GM23338 (cell line): ENCODE measurements around the gene LRR1. TPM values are rescaled to one million over a fixed set of nuclear protein-coding genes. Genes with fewer than 3 reads are reported as not detected.

Experiments used
- ATAC-seq: fragments of 200-7000 bp; cut with Tn5 transposase; 3 replicates; pipeline ENCODE4 v1.9.1; 2020
- DNase-seq: peaks from one replicate; pipeline ENCODE4 v3.0.0-alpha.2; 2015; ENCODE audit warnings: low spot score
- H2AFZ ChIP-seq: fragments of 200-600 bp; sonication (generic); 2 replicates; pipeline ENCODE4 v1.8.0; 2016; ENCODE audit warnings: antibody characterized with exemption, mild to moderate bottlenecking, moderate library complexity
- H3F3A ChIP-seq: fragments of 200-600 bp; sonication (generic); replicated peaks from 2 replicates; pipeline ENCODE4 v1.8.0; 2017; ENCODE audit warnings: antibody characterized with exemption, mixed run types, low read depth
- H3K27ac ChIP-seq: fragments of 200-600 bp; sonication (generic); 2 replicates; pipeline ENCODE4 v1.6.1; 2016; ENCODE audit warnings: low read depth
- H3K27me3 ChIP-seq: fragments of 200-600 bp; sonication (generic); 2 replicates; pipeline ENCODE4 v1.8.0; 2016; ENCODE audit warnings: mild to moderate bottlenecking, mixed run types, moderate library complexity; ENCODE audit not compliant: insufficient read depth
- H3K36me3 ChIP-seq: fragments of 200-600 bp; sonication (generic); 2 replicates; pipeline ENCODE4 v1.8.0; 2016; ENCODE audit warnings: mild to moderate bottlenecking; ENCODE audit not compliant: insufficient read depth
- H3K4me1 ChIP-seq: fragments of 200-600 bp; sonication (generic); 2 replicates; pipeline ENCODE4 v1.8.0; 2016; ENCODE audit warnings: mild to moderate bottlenecking, moderate library complexity; ENCODE audit not compliant: insufficient read depth
- H3K4me2 ChIP-seq: fragments of 200-600 bp; sonication (generic); 2 replicates; pipeline ENCODE4 v1.7.1; 2017; ENCODE audit warnings: mixed run types
- H3K4me3 ChIP-seq: fragments of 200-600 bp; sonication (generic); 2 replicates; pipeline ENCODE4 v1.6.1; 2016; ENCODE audit warnings: mixed run types
- H3K79me2 ChIP-seq: fragments of 200-600 bp; sonication (generic); replicated peaks from 2 replicates; pipeline ENCODE4 v1.8.0; 2017; ENCODE audit warnings: mild to moderate bottlenecking; ENCODE audit not compliant: insufficient read depth
- H3K9me2 ChIP-seq: fragments of 200-600 bp; sonication (generic); 2 replicates; pipeline ENCODE4 v1.8.0; 2017; ENCODE audit not compliant: insufficient read depth
- H4K20me1 ChIP-seq: fragments of 200-600 bp; sonication (generic); replicated peaks from 2 replicates; pipeline ENCODE4 v1.8.0; 2017; ENCODE audit warnings: mild to moderate bottlenecking; ENCODE audit not compliant: insufficient read depth
- H3K27ac Mint-ChIP-seq: 2 replicates; pipeline ENCODE4 v1.8.0; 2020; ENCODE audit warnings: inconsistent platforms, mild to moderate bottlenecking, moderate library complexity, mixed read lengths
- H3K27me3 Mint-ChIP-seq: 3 replicates; pipeline ENCODE4 v1.8.0; 2022; ENCODE audit warnings: low read depth, mild to moderate bottlenecking, moderate library complexity, mixed read lengths, inconsistent platforms; ENCODE audit not compliant: insufficient read depth, poor library complexity
- H3K36me3 Mint-ChIP-seq: 3 replicates; pipeline ENCODE4 v1.8.0; 2021; ENCODE audit warnings: low read depth, mild to moderate bottlenecking, inconsistent platforms, moderate library complexity, mixed read lengths
- H3K4me1 Mint-ChIP-seq: 3 replicates; pipeline ENCODE4 v1.8.0; 2020; ENCODE audit warnings: mild to moderate bottlenecking, inconsistent platforms, mixed read lengths
- H3K4me3 Mint-ChIP-seq: 3 replicates; pipeline ENCODE4 v1.8.0; 2021; ENCODE audit warnings: moderate library complexity, mild to moderate bottlenecking, inconsistent platforms, mixed read lengths
- H3K9me3 Mint-ChIP-seq: 3 replicates; pipeline ENCODE4 v1.8.0; 2020; ENCODE audit warnings: moderate library complexity, mild to moderate bottlenecking, inconsistent platforms, mixed read lengths
- CREB1 ChIP-seq: fragments of 250-450 bp; sonication (Bioruptor Pico); IDR thresholded peaks from 2 replicates; pipeline ENCODE4 v1.5.0; 2020; ENCODE audit warnings: low read depth, mild to moderate bottlenecking, moderate library complexity
- NANOG ChIP-seq: IDR thresholded peaks from 2 replicates; pipeline ENCODE4 v1.6.1; 2016; ENCODE audit warnings: antibody characterized with exemption, borderline replicate concordance
- POLR2AphosphoS5 ChIP-seq: IDR thresholded peaks from 2 replicates; pipeline ENCODE4 v1.6.1; 2016; ENCODE audit warnings: antibody characterized with exemption, low read depth
- STAT1 ChIP-seq: IDR thresholded peaks from one replicate; pipeline ENCODE4 v1.6.1; 2016; ENCODE audit warnings: antibody characterized with exemption; ENCODE audit not compliant: unreplicated experiment
- ZNF331 ChIP-seq: fragments of 250-450 bp; sonication (Bioruptor Pico); IDR thresholded peaks from 2 replicates; pipeline ENCODE4 v1.5.0; 2020; ENCODE audit warnings: low read depth, mild to moderate bottlenecking, moderate library complexity
- polyA plus RNA-seq: library from polyadenylated mRNA; unstranded; fragments of >200 nt; fragmentation: Nextera tagmentation; extraction: Ambion mirVana; gene quantifications from 2 replicates; pipeline ENCODE4 v1.2.1, GENCODE V29; 2016
- total RNA-seq: library from RNA; depleted of rRNA; stranded (reverse); fragments of >200 nt; shearing (Covaris generic); gene quantifications from 2 replicates; pipeline ENCODE4 v1.2.3, GENCODE V29; 2014

LRR1 gene
- total and polyA plus RNA-seq, 2 experiments from 2014 or later = 31.8 to 41.9 TPM

- peak overlapping the region; percentile 92 for H3K4me2 ChIP-seq
- peaks cover 1% of the 10 kb centered on the region for H3K27me3 Mint-ChIP-seq
- no peak for ATAC-seq
- peaks cover 58% of the 10 kb centered on the region for H3K79me2 ChIP-seq
- H3K4me3 Mint-ChIP-seq = peak overlapping the region; percentile 99
- H3K9me2 ChIP-seq = no peaks in the 10 kb centered on the region
- no peak for DNase-seq
- TF ChIP-seq POLR2AphosphoS5 = no peak
- TF ChIP-seq CREB1 (CRISPR knock-in tag) = no peak
- H3K4me3 ChIP-seq = peak overlapping the region; percentile 94
- H3F3A ChIP-seq = peaks cover 16% of the 10 kb centered on the region
- peaks cover 11% of the 10 kb centered on the region for H3K4me1 ChIP-seq
- no peaks in the 10 kb centered on the region for H3K9me3 Mint-ChIP-seq
- peaks cover 54% of the 10 kb centered on the region for H3K36me3 Mint-ChIP-seq
- H4K20me1 ChIP-seq = peaks cover 27% of the 10 kb centered on the region
- no peak overlapping the region for H2AFZ ChIP-seq
- H3K27me3 ChIP-seq = no peaks in the 10 kb centered on the region
- H3K4me1 Mint-ChIP-seq = peaks cover 18% of the 10 kb centered on the region
- H3K27ac ChIP-seq = no peak overlapping the region
- H3K27ac Mint-ChIP-seq = no peak overlapping the region
- H3K36me3 ChIP-seq = peaks cover 20% of the 10 kb centered on the region; the same call in 1 of the 2 replicates
Measured at GRCh38 chr14:49622022-49622607, 23.4 kb downstream of the LRR1 start.

- Histone ChIP-seq H3K4me3 (no peak overlapping the region), H3K4me1 (peaks cover 11% of the 10 kb centered on the region), H3K36me3 (peaks cover 18% of the 10 kb centered on the region; the same call in 1 of the 2 replicates), H3K9me2 (no peaks in the 10 kb centered on the region), H3K27ac (no peak overlapping the region), H4K20me1 (peaks cover 21% of the 10 kb centered on the region), H3K4me2 (0 out of 2 replicates have a peak overlapping the region, but pooled peaks have one; percentile 0), H3F3A (peaks cover 6% of the 10 kb centered on the region; the same call in 1 of the 2 replicates), H2AFZ (no peak overlapping the region), H3K27me3 (no peaks in the 10 kb centered on the region), H3K79me2 (peaks cover 59% of the 10 kb centered on the region)
- DNase-seq = no peak
- no peak overlapping the region for H3K27ac Mint-ChIP-seq
- peaks cover 52% of the 10 kb centered on the region for H3K36me3 Mint-ChIP-seq
- peaks cover 1% of the 10 kb centered on the region for H3K27me3 Mint-ChIP-seq
- H3K4me3 Mint-ChIP-seq = no peak overlapping the region
- peaks cover 18% of the 10 kb centered on the region for H3K4me1 Mint-ChIP-seq
- H3K9me3 Mint-ChIP-seq = no peaks in the 10 kb centered on the region
- ATAC-seq = no peak
- TF ChIP-seq ZNF331 (CRISPR knock-in tag) (no peak), STAT1 (no peak)
Measured at GRCh38 chr14:49623387-49623786, 24.6 kb downstream of the LRR1 start.

GRCh38 chr14:49623941-49624839 lies 25.4 kb downstream of the LRR1 start:
- H3K27me3 Mint-ChIP-seq = peaks cover 1% of the 10 kb centered on the region
- no peaks in the 10 kb centered on the region for H3K27me3 ChIP-seq
- H3K27ac Mint-ChIP-seq = no peak overlapping the region
- H3K4me3 ChIP-seq = no peak overlapping the region
- peaks cover 15% of the 10 kb centered on the region for H3K4me1 Mint-ChIP-seq
- ATAC-seq (no peak), DNase-seq (no peak)
- TF ChIP-seq CREB1 (CRISPR knock-in tag) = no peak
- no peak for TF ChIP-seq NANOG
- H3K4me3 Mint-ChIP-seq = no peak overlapping the region
- H3F3A ChIP-seq = peaks cover 6% of the 10 kb centered on the region; the same call in 1 of the 2 replicates
- peaks cover 52% of the 10 kb centered on the region for H3K36me3 Mint-ChIP-seq
- peaks cover 11% of the 10 kb centered on the region for H3K4me1 ChIP-seq
- no peaks in the 10 kb centered on the region for H3K9me2 ChIP-seq
- H3K36me3 ChIP-seq = peaks cover 10% of the 10 kb centered on the region; the same call in 1 of the 2 replicates
- peaks cover 21% of the 10 kb centered on the region for H4K20me1 ChIP-seq
- H3K4me2 ChIP-seq = no peak overlapping the region
- peaks cover 59% of the 10 kb centered on the region for H3K79me2 ChIP-seq
- H3K27ac ChIP-seq = no peak overlapping the region
- H2AFZ ChIP-seq = no peak overlapping the region
- H3K9me3 Mint-ChIP-seq = no peaks in the 10 kb centered on the region
